Ovary (tissue), 9 donors: Measurements from ENCODE around the gene SLC41A3. TPM values are rescaled to one million over a fixed set of nuclear protein-coding genes. Genes with fewer than 3 reads are reported as not detected.

Experiments
- DNase-seq, 5 donors: peaks; one replicate each; pipeline ENCODE4 v3.0.0-alpha.2; 2019 to 2020
- H3K27ac ChIP-seq, 2 donors: fragments of 200-600 bp; one replicate each; pipeline versions ENCODE4 v1.5.1 to v1.8.0; 2019 to 2022
- H3K27me3 ChIP-seq: fragments of 200-600 bp; one replicate; pipeline ENCODE4 v1.8.0; 2022
- H3K36me3 ChIP-seq: fragments of 200-600 bp; sonication (generic); one replicate; pipeline ENCODE4 v1.5.1; 2019
- H3K4me1 ChIP-seq: one replicate; pipeline ENCODE4 v1.8.1; 2013; ENCODE audit warnings: mild to moderate bottlenecking, moderate library complexity; ENCODE audit not compliant: insufficient read depth
- H3K4me3 ChIP-seq: fragments of 200-600 bp; sonication (generic); one replicate; pipeline ENCODE4 v1.5.1; 2017
- H3K9me3 ChIP-seq, 2 donors: fragments of 200-600 bp in 1 of 2; sonication (generic) in 1 of 2; one replicate each; pipeline versions ENCODE4 v1.5.1 to v1.8.1; 2013 to 2019; ENCODE audit warnings: mild to moderate bottlenecking in 1 of 2, moderate library complexity in 1 of 2
- CTCF ChIP-seq, 3 donors: fragments of 450-650 bp in 2 of 3; fragments of 200-600 bp in 1 of 3; IDR thresholded peaks; one replicate each; pipeline versions ENCODE4 v1.5.1 to v1.8.0; 2016 to 2022; ENCODE audit warnings: antibody characterized with exemption in 3 of 3, mild to moderate bottlenecking in 1 of 3
- EP300 ChIP-seq: sonication (generic); formaldehyde crosslinking; IDR thresholded peaks from one replicate; pipeline ENCODE4 v1.6.1; 2017; ENCODE audit warnings: antibody characterized with exemption
- POLR2A ChIP-seq: fragments of 450-650 bp; IDR thresholded peaks from one replicate; pipeline ENCODE4 v1.6.1; 2017; ENCODE audit warnings: antibody characterized with exemption, mild to moderate bottlenecking, moderate library complexity
- WGBS, 3 donors: extraction: QIAGEN DNeasy Blood & Tissue Kit in 1 of 3; methylation state at CpG; one replicate each; pipeline versions ENCODE4 v1.1.5 to v1.1.7; 2013 to 2017; 5-methylcytosine and 5-hydroxymethylcytosine counted together
- intact Hi-C, 4 donors: fragments of 100-400 bp; cut with DNase I; formaldehyde crosslinking; loops; one replicate each; pipeline versions ENCODE4 v1.11.0 to v1.15.1; 2022 to 2023
- polyA plus RNA-seq, 2 donors: library from polyadenylated mRNA; stranded (reverse); fragments of 200-250 nt in 1 of 2; fragments of 350-450 nt in 1 of 2; fragmentation: Illumina TruSeq in 1 of 2; extraction: RNeasy Lipid Tissue Mini Kit (QIAGEN cat#74804) in 1 of 2; gene quantifications; one replicate each; pipeline ENCODE4 v1.2.3, GENCODE V29; 2013 to 2014
- total RNA-seq, 7 donors: library from RNA; depleted of rRNA in 2 of 7; stranded (reverse); fragments of >200 nt in 2 of 7; fragmentation: NEBNext Ultra II Directional in 3 of 7; extraction: Animal tissue kit (Norgen Biotek cat#: 25700) in 3 of 7; gene quantifications; one replicate each; pipeline versions ENCODE4 v1.1.0 to v1.2.4, GENCODE V29; 2016 to 2023
- donor health status: DM: no; HTN: no; CAD: no; lungs with moderate emphysema.
- donor health status: DM: no; HTN: no; CAD: no.
- donor health status: Bipolar disorder and iron deficiency.
- donor health status: DM: yes; HTN: yes; CAD: no.
- donor health status: DM: no; HTN: no; CAD: no.
- donor health status: DM: yes; HTN: yes; CAD: no.

Gene SLC41A3
- total and polyA plus RNA-seq, 9 donors = 58.1 to 107 (median 77.7) TPM

- Histone ChIP-seq H3K27ac (no peak overlapping the region), H3K4me3 (no peak overlapping the region), H3K36me3 (no peaks in the 10 kb centered on the region), H3K9me3 (no peaks in the 10 kb centered on the region), H3K27me3 (no peaks in the 10 kb centered on the region), H3K4me1 (peaks cover 10% of the 10 kb centered on the region)
- DNase-seq = no peak
- intact Hi-C loops = no loop called here
- 79 to 97% (median 88%) methylated on average over 1 of the region's 1 CpG for WGBS, 3 donors
- TF ChIP-seq CTCF (IDR thresholded peaks at IDR 0.05) (no peak), EP300 (no peak)
Measured at GRCh38 chr3:126053513-126053912, 30.4 kb downstream of the SLC41A3 start.

GRCh38 chr3:126052196-126053058 lies 31.5 kb downstream of the SLC41A3 start:
- no peaks in the 10 kb centered on the region for H3K36me3 ChIP-seq
- intact Hi-C loops = no loop called here
- H3K4me1 ChIP-seq = peaks cover 8% of the 10 kb centered on the region
- 81 to 90% (median 87%) methylated on average over 16 of the region's 16 CpGs for WGBS, 3 donors
- TF ChIP-seq CTCF (IDR thresholded peaks at IDR 0.05) = no peak
- TF ChIP-seq POLR2A = no peak
- TF ChIP-seq EP300 = no peak
- H3K27me3 ChIP-seq = no peaks in the 10 kb centered on the region
- no peaks in the 10 kb centered on the region for H3K9me3 ChIP-seq
- H3K4me3 ChIP-seq = no peak overlapping the region
- no peak overlapping the region for H3K27ac ChIP-seq
- no peak for DNase-seq

- intact Hi-C loops = no loop called here
- Histone ChIP-seq H3K36me3 (no peaks in the 10 kb centered on the region), H3K9me3 (no peaks in the 10 kb centered on the region), H3K27ac (no peak overlapping the region), H3K4me3 (no peak overlapping the region), H3K27me3 (no peaks in the 10 kb centered on the region), H3K4me1 (peaks cover under 1% of the 10 kb centered on the region)
- DNase-seq = no peak
- WGBS, 3 donors = 87 to 94% (median 91%) methylated on average over 4 of the region's 4 CpGs
- TF ChIP-seq EP300 (no peak), POLR2A (no peak), CTCF (IDR thresholded peaks at IDR 0.05) (no peak)
Measured at GRCh38 chr3:126051741-126052140, 32.2 kb downstream of the SLC41A3 start.

DNA sequence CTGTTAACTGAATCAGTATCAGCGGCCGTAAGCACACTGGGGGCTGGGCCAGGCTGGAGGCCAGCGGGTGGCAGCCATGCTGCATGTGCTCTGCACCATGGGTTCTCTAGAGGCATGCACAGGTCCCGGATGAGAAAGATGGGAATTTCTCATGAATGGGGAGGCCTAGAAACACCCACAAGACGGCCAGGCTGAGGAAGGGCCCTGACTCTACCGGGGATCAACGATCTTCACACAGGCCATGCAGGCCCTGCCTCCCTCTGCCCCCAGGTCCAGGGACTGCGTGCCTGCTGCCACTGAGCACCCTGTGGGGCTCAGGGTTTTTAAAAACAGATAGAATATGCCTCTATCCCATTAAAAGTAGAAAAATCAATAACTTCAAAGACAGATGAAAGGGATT lies 32.7 kb downstream of the SLC41A3 start:
- H3K9me3 ChIP-seq = no peaks in the 10 kb centered on the region
- intact Hi-C loops = no loop called here
- H3K27me3 ChIP-seq = no peaks in the 10 kb centered on the region
- no peak for TF ChIP-seq CTCF (IDR thresholded peaks at IDR 0.05)
- no peak overlapping the region for H3K27ac ChIP-seq
- H3K36me3 ChIP-seq = no peaks in the 10 kb centered on the region
- 83 to 92% (median 84%) methylated on average over 8 of the region's 8 CpGs for WGBS, 3 donors
- no peak overlapping the region for H3K4me3 ChIP-seq
- H3K4me1 ChIP-seq = no peaks in the 10 kb centered on the region
- DNase-seq = no peak
